ENCODE measurements around the gene VAC14.
A peak's percentile ranks its signal among the peaks of the same experiment; 100 is the strongest.

Gene VAC14

DNA sequence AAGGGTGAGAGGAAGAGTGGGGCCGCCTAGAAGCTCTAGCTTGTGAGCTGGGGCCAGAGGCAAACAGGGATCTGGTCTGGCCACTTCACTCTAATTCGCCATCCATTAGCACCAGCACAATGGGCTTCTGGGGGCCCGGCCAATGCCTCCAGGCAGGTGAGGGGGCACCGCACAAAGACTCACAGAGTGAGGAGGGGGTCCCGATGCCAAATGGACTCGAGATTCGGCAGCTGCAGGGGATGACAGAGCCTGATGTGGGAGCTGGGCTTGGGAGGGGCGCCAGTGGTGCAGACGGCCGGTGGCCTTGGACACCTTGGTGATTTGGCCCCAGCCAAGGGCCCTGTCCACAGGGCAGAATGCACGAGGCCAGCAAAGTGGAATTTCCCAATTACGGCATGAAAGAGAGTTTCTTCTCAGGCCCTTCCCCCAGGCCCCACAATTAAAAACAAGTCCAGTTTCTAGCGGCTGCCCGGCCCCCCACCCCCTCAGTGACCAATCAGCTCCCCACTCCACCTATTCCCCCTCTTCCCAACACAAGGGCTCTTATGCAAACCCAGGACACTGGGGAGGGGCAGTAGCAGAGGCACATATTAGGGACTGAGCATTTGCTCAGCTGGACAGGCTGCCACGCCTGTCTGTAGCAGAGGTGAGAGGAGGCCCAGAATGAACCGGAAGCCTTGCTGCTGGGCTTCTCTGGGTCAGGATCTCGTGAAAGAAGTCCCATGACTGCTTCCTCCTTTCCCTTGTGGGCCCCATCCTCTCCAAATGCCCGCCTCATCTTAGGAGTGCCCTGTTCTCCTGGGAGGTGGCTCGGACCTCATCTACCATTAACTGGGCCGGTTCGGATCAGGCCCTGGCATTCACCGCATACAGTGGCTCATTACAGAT, 75.7 kb downstream of the VAC14 start:
- DNase-seq (ENCODE audit: low spot score) = peak; percentile 98

- DNase-seq (ENCODE audit: low spot score) = peak; percentile 85
Measured at GRCh38 chr16:70724146-70725023, 76.6 kb downstream of the VAC14 start.

DNA sequence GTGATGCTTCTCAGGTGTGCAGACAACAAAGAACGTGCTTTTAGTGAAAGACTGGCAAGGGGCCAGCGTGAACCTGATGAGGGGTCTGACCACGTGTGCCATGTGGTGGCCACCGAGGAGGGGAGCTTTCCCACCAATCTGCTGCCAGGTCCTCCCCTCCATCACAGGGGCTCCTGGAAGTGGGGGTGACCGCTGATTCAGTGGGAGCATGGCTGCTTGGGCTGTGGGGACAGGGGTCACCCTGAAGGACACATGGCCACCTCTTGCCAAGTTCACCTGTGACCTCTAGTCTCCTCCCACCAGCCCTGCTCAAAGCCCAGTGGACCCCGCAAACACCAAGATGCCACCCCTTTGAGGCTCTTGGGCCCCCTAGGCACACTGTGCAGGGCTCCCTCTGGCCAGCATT, 77.2 kb downstream of the VAC14 start:
- no peak for DNase-seq (ENCODE audit: low spot score)

DNA sequence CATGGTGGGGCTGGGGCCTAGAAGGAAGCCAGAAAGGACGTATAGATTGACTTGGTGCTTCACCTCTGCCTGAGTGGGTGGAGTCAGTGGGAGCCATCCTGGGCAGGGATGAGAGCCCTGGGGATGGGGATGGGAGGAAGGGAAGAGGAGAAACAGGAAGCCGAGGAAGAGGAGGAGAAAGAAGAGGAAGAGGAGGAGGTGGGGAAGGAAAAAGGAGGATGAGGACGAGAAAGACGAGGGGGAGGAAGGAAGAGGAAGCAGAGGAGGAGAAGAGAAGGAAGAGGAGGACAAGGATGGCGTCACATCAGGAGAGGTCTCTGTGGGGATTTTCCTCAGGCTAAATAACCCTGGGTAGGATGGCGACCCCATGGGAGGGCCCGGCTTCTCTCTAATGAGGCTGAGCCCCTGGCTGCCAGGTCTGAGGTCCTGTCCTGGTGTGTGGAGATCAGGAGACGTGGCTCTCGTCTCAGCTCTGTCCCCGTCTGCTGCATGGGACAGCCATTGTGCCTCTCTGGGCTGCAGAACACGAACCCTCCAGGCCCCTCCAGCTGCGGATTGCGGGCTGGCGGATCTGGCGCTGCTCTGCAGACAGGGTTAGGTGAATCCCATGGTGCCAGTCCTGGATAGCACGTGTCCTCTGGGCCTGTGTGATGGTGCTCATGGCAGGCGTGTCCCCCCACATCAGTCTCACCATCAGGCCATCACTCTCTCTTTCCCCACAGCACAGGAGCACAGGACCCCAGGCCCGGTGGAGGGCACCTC, 79.6 kb downstream of the VAC14 start:
- DNase-seq (ENCODE audit: low spot score) = no peak

GRCh38 chr16:70720425-70721201, 80.3 kb downstream of the VAC14 start:
- no peak for DNase-seq (ENCODE audit: low spot score)

- no peak for DNase-seq (ENCODE audit: low spot score)
Measured at GRCh38 chr16:70717065-70717464, 83.9 kb downstream of the VAC14 start.

GRCh38 chr16:70715860-70716357, 85.0 kb downstream of the VAC14 start:
- DNase-seq (ENCODE audit: low spot score) = no peak

GRCh38 chr16:70715055-70715858, 85.7 kb downstream of the VAC14 start:
- DNase-seq (ENCODE audit: low spot score) = no peak

GRCh38 chr16:70714581-70715054, 86.3 kb downstream of the VAC14 start:
- no peak for DNase-seq (ENCODE audit: low spot score)

- DNase-seq (ENCODE audit: low spot score) = no peak
Measured at GRCh38 chr16:70713824-70714223, 87.1 kb downstream of the VAC14 start.

- DNase-seq (ENCODE audit: low spot score) = no peak
Measured at GRCh38 chr16:70713342-70713741, 87.6 kb downstream of the VAC14 start.

DNA sequence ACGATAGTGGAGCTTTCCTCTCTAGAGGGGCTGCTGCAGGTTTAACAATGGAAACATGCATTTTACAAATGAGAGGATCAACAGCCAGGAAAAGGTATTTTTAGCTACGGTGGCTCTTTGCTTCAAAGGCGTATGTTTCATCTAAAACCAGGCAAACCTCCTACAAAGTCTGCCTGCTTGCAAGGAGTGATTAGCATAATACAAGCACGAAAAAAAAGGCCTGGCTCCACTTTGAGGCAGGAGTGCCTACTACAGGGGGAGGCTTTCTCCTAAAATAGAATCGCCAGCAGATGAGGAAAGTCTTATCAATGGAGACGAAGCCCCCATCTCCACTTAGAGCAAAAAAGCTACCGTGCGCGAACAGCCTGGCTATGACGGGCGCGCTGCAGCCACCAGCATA, 88.0 kb downstream of the VAC14 start:
- no peak for DNase-seq (ENCODE audit: low spot score)

DNA sequence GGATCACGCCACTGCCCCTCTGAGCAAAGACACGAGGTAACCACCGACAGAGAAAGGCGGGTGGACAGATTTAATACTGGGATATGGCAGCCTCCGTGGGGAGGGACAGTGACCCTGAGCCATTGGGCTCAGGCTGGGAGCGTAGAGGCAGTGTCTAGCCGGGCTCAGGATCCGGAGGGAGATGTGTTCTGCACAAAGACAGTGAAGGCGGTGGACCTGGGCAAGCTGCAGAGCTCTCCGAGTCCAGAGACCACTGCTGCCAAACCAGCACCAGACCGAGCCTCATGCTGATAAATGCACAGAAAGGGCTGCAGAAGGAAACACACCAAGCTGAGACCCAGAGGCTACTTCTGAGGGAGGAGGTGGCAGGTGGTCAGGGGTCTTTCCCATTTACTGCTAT, 88.6 kb downstream of the VAC14 start:
- no peak for DNase-seq (ENCODE audit: low spot score)

DNA sequence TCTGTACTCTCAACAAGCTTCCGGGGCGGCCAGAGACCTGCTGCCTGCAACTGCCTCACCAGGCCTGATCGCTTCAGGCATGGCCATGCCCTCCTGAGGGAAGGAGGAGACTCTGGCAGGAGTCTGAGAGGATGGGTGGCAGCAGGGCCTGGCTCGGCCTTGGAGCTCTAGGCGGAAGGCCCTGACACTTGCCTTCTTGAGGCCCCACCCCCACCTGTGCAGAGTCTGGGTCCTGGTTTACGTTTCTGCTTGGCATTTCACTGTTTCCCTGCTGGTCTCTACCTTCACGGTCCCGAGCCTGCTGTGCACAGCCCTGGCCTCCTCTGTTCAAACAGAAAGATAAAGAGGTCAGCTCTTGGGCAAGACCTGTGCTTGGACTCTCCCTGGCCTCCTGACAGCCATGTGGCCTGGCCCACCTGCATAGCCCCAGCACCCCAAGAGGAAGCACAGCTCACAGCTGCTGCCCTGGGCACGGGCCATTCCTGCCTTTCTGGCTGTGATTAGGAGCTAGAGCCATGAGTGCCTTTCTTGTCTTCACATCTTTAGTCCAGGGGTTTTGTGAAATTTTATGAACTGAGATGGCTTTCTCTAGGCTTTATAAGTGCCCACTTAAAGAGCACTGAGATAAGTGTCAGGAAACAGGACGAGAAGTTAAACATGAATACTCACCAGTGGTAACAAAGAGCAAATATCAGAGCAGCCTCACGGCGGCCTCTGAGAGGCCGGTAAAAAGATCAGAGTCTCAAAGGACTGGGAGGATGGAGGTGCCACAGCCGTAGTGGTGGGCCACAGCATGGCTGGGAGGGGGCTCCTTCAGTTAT, 89.5 kb downstream of the VAC14 start:
- peak; percentile 88 for DNase-seq (ENCODE audit: low spot score)

- no peak for DNase-seq (ENCODE audit: low spot score)
Measured at GRCh38 chr16:70710422-70711210, 90.3 kb downstream of the VAC14 start.

GRCh38 chr16:70709942-70710341, 91.0 kb downstream of the VAC14 start:
- DNase-seq (ENCODE audit: low spot score) = no peak

- DNase-seq (ENCODE audit: low spot score) = no peak
Measured at GRCh38 chr16:70709457-70709856, 91.5 kb downstream of the VAC14 start.

Measured in HuH-7 (cell line).